GM21367 (cell line): Measurements from ENCODE around the gene SV2C.

Source experiments
- ATAC-seq: cut with Tn5 transposase; IDR thresholded peaks from one replicate; pipeline ENCODE4 v1.9.1; 2021; ENCODE audit not compliant: unreplicated experiment

The SV2C gene

GRCh38 chr5:76162335-76162734 is 79.2 kb downstream of the SV2C start:
- ATAC-seq = no peak

- no peak for ATAC-seq
Measured at GRCh38 chr5:76163111-76163628, 80.0 kb downstream of the SV2C start.

GRCh38 chr5:76165029-76165428 is 81.8 kb downstream of the SV2C start:
- ATAC-seq = no peak

- ATAC-seq = no peak
Measured at GRCh38 chr5:76165711-76166374, 82.7 kb downstream of the SV2C start.

GRCh38 chr5:76166886-76167576 is 83.8 kb downstream of the SV2C start:
- ATAC-seq = no peak

- ATAC-seq = no peak
Measured at GRCh38 chr5:76169146-76169905, 86.1 kb downstream of the SV2C start.

- no peak for ATAC-seq
Measured at GRCh38 chr5:76174101-76174500, 90.9 kb downstream of the SV2C start.

GRCh38 chr5:76175051-76175666 is 92.0 kb downstream of the SV2C start:
- no peak for ATAC-seq

GRCh38 chr5:76175821-76176403 is 92.7 kb downstream of the SV2C start:
- peak; percentile 66 for ATAC-seq

- ATAC-seq = no peak
Measured at GRCh38 chr5:76177978-76178377, 94.8 kb downstream of the SV2C start.

- ATAC-seq = no peak
Measured at GRCh38 chr5:76178913-76179312, 95.7 kb downstream of the SV2C start.

- ATAC-seq = no peak
Measured at GRCh38 chr5:76180814-76181805, 97.9 kb downstream of the SV2C start.

GRCh38 chr5:76187386-76187785 is 104.2 kb downstream of the SV2C start:
- ATAC-seq = no peak

GRCh38 chr5:76190356-76190755 is 107.2 kb downstream of the SV2C start:
- ATAC-seq = no peak

GRCh38 chr5:76192837-76193236 is 109.7 kb downstream of the SV2C start:
- no peak for ATAC-seq

- ATAC-seq = no peak
Measured at GRCh38 chr5:76193635-76194034, 110.5 kb downstream of the SV2C start.

GRCh38 chr5:76194340-76194739 is 111.2 kb downstream of the SV2C start:
- no peak for ATAC-seq

GRCh38 chr5:76196457-76196856 is 113.3 kb downstream of the SV2C start:
- no peak for ATAC-seq

GRCh38 chr5:76196886-76197489 is 113.8 kb downstream of the SV2C start:
- no peak for ATAC-seq
